H1 (cell line): Measurements from ENCODE around the gene KRT84. TPM values are rescaled to one million over a fixed set of nuclear protein-coding genes. Genes with fewer than 3 reads are reported as not detected.

Source experiments
- CTCF ChIA-PET: fragments of 300-600 bp; sonication (Branson Sonifier 250); formaldehyde crosslinking; loops from one replicate; lab custom pipeline; 2021; ENCODE audit not compliant: partially characterized antibody; lab: Charles Lee
- POLR2A ChIA-PET: fragments of 300-600 bp; sonication (Branson Sonifier 250); formaldehyde crosslinking; loops from one replicate; lab custom pipeline; 2021; ENCODE audit warnings: inconsistent platforms; ENCODE audit not compliant: partially characterized antibody; lab: Charles Lee
- DNase-seq, 2 experiments: peaks; one replicate each; pipeline versions ENCODE4 v3.0.0 to v3.0.0-alpha.2; 2010 to 2022; ENCODE audit warnings: low spot score in 2 of 2, low read depth in 1 of 2, mixed read lengths in 1 of 2
- FAIRE-seq: peaks from 2 replicates; lab custom pipeline; 2011; peaks lifted over from hg19 to GRCh38; lab: Jason Lieb, UNC
- H2AFZ ChIP-seq: 2 replicates; pipeline ENCODE4 v1.8.1; 2012; ENCODE audit warnings: low read length, inconsistent platforms
- H2AK5ac ChIP-seq: 2 replicates; pipeline ENCODE4 v1.6.1; 2013; ENCODE audit warnings: low read depth, low read length
- H2BK120ac ChIP-seq: replicated peaks from 2 replicates; pipeline ENCODE3; 2013; ENCODE audit warnings: low read depth, low read length, inconsistent platforms
- H2BK12ac ChIP-seq: 2 replicates; pipeline ENCODE4 v1.6.1; 2013; ENCODE audit warnings: low read depth, low read length
- H2BK15ac ChIP-seq: 2 replicates; pipeline ENCODE4 v1.6.1; 2013; ENCODE audit warnings: low read length
- H2BK20ac ChIP-seq: 2 replicates; pipeline ENCODE4 v1.6.1; 2013; ENCODE audit warnings: low read length
- H2BK5ac ChIP-seq: 2 replicates; pipeline ENCODE4 v1.6.1; 2013; ENCODE audit warnings: low read depth, low read length
- H3K14ac ChIP-seq: 2 replicates; pipeline ENCODE4 v1.6.1; 2013; ENCODE audit warnings: inconsistent platforms; ENCODE audit not compliant: insufficient read length
- H3K18ac ChIP-seq: 2 replicates; pipeline ENCODE4 v1.6.1; 2013; ENCODE audit warnings: low read length; ENCODE audit errors: extremely low read depth
- H3K23ac ChIP-seq: 2 replicates; pipeline ENCODE4 v1.6.1; 2013; ENCODE audit warnings: inconsistent platforms; ENCODE audit not compliant: insufficient read length
- H3K23me2 ChIP-seq: 2 replicates; pipeline ENCODE4 v1.6.1; 2013; ENCODE audit warnings: low read depth, low read length
- H3K27ac ChIP-seq: 2 replicates; pipeline ENCODE4 v1.6.1; 2011; ENCODE audit warnings: low read depth, low read length, inconsistent platforms
- H3K27me3 ChIP-seq, 4 experiments: replicated peaks in 1 of 4; 1 replicate in 1 of 4; 2 replicates in 3 of 4; pipeline versions ENCODE4 v1.6.1 to v1.8.1; 2011 to 2013; ENCODE audit warnings: low read length in 3 of 4, mild to moderate bottlenecking in 3 of 4, inconsistent platforms in 2 of 4, mixed read lengths in 2 of 4, moderate library complexity in 1 of 4; ENCODE audit not compliant: control insufficient read depth in 3 of 4, insufficient read depth in 3 of 4; ENCODE audit errors: extremely low read depth in 1 of 4
- H3K36me3 ChIP-seq, 4 experiments: 2 replicates each; pipeline versions ENCODE4 v1.6.1 to v1.8.1; 2011 to 2013; ENCODE audit warnings: mild to moderate bottlenecking in 4 of 4, low read length in 3 of 4, moderate library complexity in 2 of 4, control low read depth in 1 of 4, inconsistent platforms in 1 of 4; ENCODE audit not compliant: insufficient read depth in 4 of 4, control insufficient read depth in 2 of 4
- H3K4ac ChIP-seq: replicated peaks from 2 replicates; pipeline ENCODE3; 2013; ENCODE audit warnings: low read length, low read depth, mixed read lengths, inconsistent platforms; ENCODE audit not compliant: insufficient read length
- H3K4me1 ChIP-seq, 4 experiments: replicated peaks in 1 of 4; 1 replicate in 1 of 4; 2 replicates in 3 of 4; pipeline versions ENCODE4 v1.6.1 to v1.8.1; 2011 to 2013; ENCODE audit warnings: low read length in 3 of 4, inconsistent platforms in 2 of 4, mixed read lengths in 1 of 4; ENCODE audit not compliant: insufficient read depth in 4 of 4, control insufficient read depth in 3 of 4
- H3K4me2 ChIP-seq, 2 experiments: 2 replicates each; pipeline versions ENCODE4 v1.6.1 to v1.8.1; 2011 to 2013; ENCODE audit warnings: low read depth in 2 of 2, low read length in 2 of 2, control low read depth in 1 of 2, inconsistent platforms in 1 of 2, mild to moderate bottlenecking in 1 of 2; ENCODE audit not compliant: insufficient read depth in 1 of 2
- H3K4me3 ChIP-seq, 4 experiments: fragments of 200-600, 300-600 bp in 1 of 4; sonication (generic), shearing (Covaris generic), sonication (Bioruptor Twin) in 1 of 4; 2 replicates each; pipeline versions ENCODE4 v1.5.1 to v1.8.1; 2011 to 2016; ENCODE audit warnings: low read length in 4 of 4, low read depth in 3 of 4, control low read depth in 2 of 4, inconsistent platforms in 2 of 4, mild to moderate bottlenecking in 2 of 4, mixed read lengths in 1 of 4, moderate library complexity in 1 of 4; ENCODE audit not compliant: insufficient read depth in 2 of 4; ENCODE audit errors: extremely low read depth in 1 of 4
- H3K56ac ChIP-seq: replicated peaks from 2 replicates; pipeline ENCODE3; 2013; ENCODE audit warnings: low read depth, mild to moderate bottlenecking, mixed read lengths, low read length, inconsistent platforms; ENCODE audit not compliant: insufficient read length
- H3K79me1 ChIP-seq: 2 replicates; pipeline ENCODE4 v1.6.1; 2013; ENCODE audit warnings: low read depth, low read length, control low read depth
- H3K79me2 ChIP-seq, 2 experiments: 2 replicates each; pipeline versions ENCODE4 v1.6.1 to v1.8.1; 2012 to 2013; ENCODE audit warnings: low read length in 2 of 2, mild to moderate bottlenecking in 2 of 2, inconsistent platforms in 1 of 2; ENCODE audit not compliant: insufficient read depth in 2 of 2, control insufficient read depth in 1 of 2
- H3K9ac ChIP-seq, 4 experiments: replicated peaks in 1 of 4; 1 replicate in 1 of 4; 2 replicates in 3 of 4; pipeline versions ENCODE4 v1.6.1 to v1.8.1; 2011 to 2013; ENCODE audit warnings: low read depth in 3 of 4, low read length in 3 of 4, control low read depth in 2 of 4, mild to moderate bottlenecking in 2 of 4, moderate library complexity in 2 of 4, inconsistent platforms in 1 of 4; ENCODE audit errors: extremely low read depth in 1 of 4
- H3K9me3 ChIP-seq, 2 experiments: 2 replicates each; pipeline versions ENCODE4 v1.6.1 to v1.8.1; 2012 to 2013; ENCODE audit warnings: mild to moderate bottlenecking in 2 of 2, moderate library complexity in 2 of 2, control low read depth in 1 of 2, inconsistent platforms in 1 of 2, low read depth in 1 of 2, low read length in 1 of 2, mixed read lengths in 1 of 2; ENCODE audit not compliant: insufficient read depth in 2 of 2
- H4K20me1 ChIP-seq, 2 experiments: replicated peaks in 1 of 2; 2 replicates each; pipeline versions ENCODE3 to v1.8.1; 2011 to 2013; ENCODE audit warnings: inconsistent platforms in 2 of 2, low read length in 2 of 2, mild to moderate bottlenecking in 1 of 2; ENCODE audit not compliant: insufficient read depth in 2 of 2, control insufficient read depth in 1 of 2
- H4K5ac ChIP-seq: 2 replicates; pipeline ENCODE4 v1.6.1; 2013; ENCODE audit warnings: low read length, low read depth, mixed read lengths, inconsistent platforms; ENCODE audit not compliant: insufficient read length
- H4K8ac ChIP-seq: 2 replicates; pipeline ENCODE4 v1.8.0; 2013; ENCODE audit warnings: mild to moderate bottlenecking, moderate library complexity, low read length, inconsistent platforms; ENCODE audit not compliant: insufficient read depth; ENCODE audit errors: extremely low read depth
- H4K91ac ChIP-seq: replicated peaks from 2 replicates; pipeline ENCODE3; 2013; ENCODE audit warnings: low read length, mixed read lengths, inconsistent platforms; ENCODE audit not compliant: insufficient read length
- GABPA ChIP-seq: IDR thresholded peaks from 2 replicates; pipeline ENCODE4 v1.6.1; 2011; ENCODE audit warnings: mild to moderate bottlenecking, low read length, moderate library complexity, borderline replicate concordance; ENCODE audit not compliant: insufficient read depth
- TCF12 ChIP-seq: IDR thresholded peaks from 2 replicates; pipeline ENCODE4 v1.6.1; 2011; ENCODE audit warnings: low read depth, mild to moderate bottlenecking, low read length
- WGBS, 2 experiments: shearing (Covaris generic) in 1 of 2; methylation state at CpG; one replicate each; pipeline versions ENCODE4 v1.1.6 to v1.1.7; 2013 to 2015; ENCODE audit warnings: low lambda C conversion rate in 2 of 2, mixed read lengths in 2 of 2, inconsistent platforms in 1 of 2, low coverage in 1 of 2, missing lambda C conversion rate in 1 of 2; ENCODE audit not compliant: insufficient replicate concordance in 2 of 2, insufficient coverage in 1 of 2, insufficient read length in 1 of 2; ENCODE audit errors: extremely low coverage in 1 of 2, missing lambda C conversion rate in 1 of 2; 5-methylcytosine and 5-hydroxymethylcytosine counted together
- polyA plus RNA-seq, 7 experiments: library from polyadenylated mRNA; depleted of rRNA in 3 of 7; stranded (reverse) in 5 of 7; unstranded in 2 of 7; fragments of >200 nt in 5 of 7; fragments of 200-250 nt in 2 of 7; gene quantifications; 1 replicate in 5 of 7; 2 replicates in 1 of 7; 4 replicates in 1 of 7; pipeline versions ENCODE4 v1.2.1 to v1.2.3, GENCODE V29; 2011 to 2013; ENCODE audit warnings: missing spikeins in 2 of 7, mixed read lengths in 2 of 7
- total RNA-seq: library from RNA; stranded (reverse); fragmentation: NEBNext Ultra II Directional; extraction: Animal tissue kit (Norgen Biotek cat#: 25700); gene quantifications from 2 replicates; pipeline ENCODE4 v1.2.1, GENCODE V29; 2021

KRT84 gene
- total and polyA plus RNA-seq, 2 of the 8 experiments (the other 6 are each of a cell fraction or from before 2014, with no cell fraction given) = not detected

DNA sequence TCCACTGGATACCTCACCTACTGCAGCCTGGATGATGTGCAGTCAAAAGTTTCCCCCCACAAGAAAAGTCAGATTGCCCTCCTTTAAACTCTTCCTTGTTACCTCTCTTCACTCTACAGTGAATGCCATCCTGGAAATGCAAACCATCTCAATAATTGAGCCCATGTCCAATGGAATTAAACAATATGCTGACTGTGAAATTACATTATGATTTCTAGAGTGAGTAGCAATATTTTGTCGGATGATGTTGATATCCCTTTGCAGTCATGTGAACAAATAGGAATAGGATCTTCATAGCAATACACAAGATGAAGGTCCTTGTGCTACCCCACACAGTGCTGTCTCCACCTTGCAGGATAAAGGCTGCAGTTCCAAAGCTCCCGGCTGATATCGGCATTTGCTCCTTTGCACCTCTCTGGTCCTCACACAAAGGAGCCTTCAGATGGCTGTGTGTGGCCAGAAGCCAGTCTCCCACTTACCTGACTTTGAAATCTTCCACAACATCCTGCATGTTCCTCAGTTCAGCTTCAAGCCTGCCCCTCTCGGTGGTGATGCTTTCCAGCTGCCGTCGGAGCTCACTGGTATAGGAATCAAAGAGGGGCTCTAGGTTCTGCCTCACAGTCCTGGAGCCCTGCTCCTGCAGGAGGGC is 47.2 kb upstream of the KRT84 start:
- Histone ChIP-seq H4K20me1 (no peaks in the 10 kb centered on the region), H3K27ac (no peak overlapping the region), H4K8ac (no peak overlapping the region), H3K27me3 (no peaks in the 10 kb centered on the region; a peak in 1 of 7 replicates), H3K23me2 (no peaks in the 10 kb centered on the region), H3K79me2 (no peaks in the 10 kb centered on the region), H3K14ac (no peak overlapping the region), H3K4me3 (no peak overlapping the region), H3K79me1 (no peaks in the 10 kb centered on the region), H3K56ac (no peak overlapping the region), H2BK20ac (no peak overlapping the region), H2BK120ac (no peak overlapping the region), H2AFZ (no peak overlapping the region), H3K4ac (no peak overlapping the region), H3K18ac (no peak overlapping the region), H2BK15ac (no peak overlapping the region), H3K4me2 (no peak overlapping the region), H2BK12ac (no peak overlapping the region), H4K91ac (no peak overlapping the region), H3K36me3 (no peaks in the 10 kb centered on the region), H3K23ac (no peak overlapping the region), H3K9me3 (no peaks in the 10 kb centered on the region), H3K9ac (no peak overlapping the region), H2BK5ac (no peak overlapping the region), H3K4me1 (no peaks in the 10 kb centered on the region), H4K5ac (no peak overlapping the region), H2AK5ac (no peak overlapping the region)
- CTCF ChIA-PET = interaction anchor here (1.5 to 5.3 kb wide), 4 partner anchors 9 to 211 kb away, joined by 3 to 23 read pairs (median 8); no protein-coding TSS in a partner anchor
- no peak for FAIRE-seq
- WGBS, 2 experiments = 93% methylated on average over 6 of the region's 6 CpGs; no CpG with 5 or more reads in 1 of the 2 experiments
- TF ChIP-seq GABPA (no peak), TCF12 (no peak)
- no peak for DNase-seq
- POLR2A ChIA-PET = no interaction called here
